ENCODE data around the gene CAMK1D.
"Not testable (repeated sequence)": the region's sequence is repeated elsewhere in the genome, so short reads cannot be mapped to it uniquely, and the experiment has no call there.

CAMK1D gene

DNA sequence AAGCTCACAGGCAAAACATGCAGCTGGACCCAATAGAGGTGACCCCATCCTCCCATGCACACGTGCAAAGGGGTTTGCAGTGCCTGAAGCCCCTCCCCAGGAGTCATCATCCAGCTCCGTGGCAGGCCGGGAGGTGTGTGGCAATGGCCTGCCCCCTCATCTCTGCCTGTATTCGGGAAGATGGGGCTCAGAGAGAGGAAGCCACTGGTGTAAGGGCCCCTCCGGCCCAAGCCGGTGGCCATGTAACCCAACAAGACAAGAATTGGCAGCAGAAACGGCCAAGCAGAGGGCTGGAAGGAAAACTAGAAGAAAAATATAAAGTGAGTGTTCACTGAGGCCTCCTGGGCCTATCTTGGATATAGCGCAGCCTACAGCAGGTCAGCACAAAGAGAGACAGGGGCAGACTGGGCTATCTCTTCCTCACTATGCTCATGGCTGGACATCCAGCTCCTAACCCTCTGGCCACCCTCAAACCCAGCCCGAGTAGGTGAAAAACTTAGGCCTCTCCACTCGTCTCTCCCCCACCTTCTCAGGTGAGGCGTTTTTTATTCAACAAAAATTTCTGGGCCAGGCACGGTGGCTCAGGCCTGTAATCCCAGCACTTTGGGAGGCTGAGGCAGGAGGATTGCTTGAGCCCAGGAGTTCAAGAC is 494.1 kb downstream of the CAMK1D start:
- DNase-seq, result no peak

GRCh38 chr10:12844811-12845483 is 495.6 kb downstream of the CAMK1D start:
- no peak for DNase-seq

- DNase-seq, result no peak
Measured at GRCh38 chr10:12846718-12847117, 497.4 kb downstream of the CAMK1D start.

- DNase-seq, result no peak
Measured at GRCh38 chr10:12847361-12847975, 498.1 kb downstream of the CAMK1D start.

- DNase-seq, result no peak
Measured at GRCh38 chr10:12848439-12849173, 499.3 kb downstream of the CAMK1D start.

GRCh38 chr10:12849319-12850181 is 500.2 kb downstream of the CAMK1D start:
- DNase-seq, result no peak

- DNase-seq, result no peak
Measured at GRCh38 chr10:12852687-12853086, 503.3 kb downstream of the CAMK1D start.

DNA sequence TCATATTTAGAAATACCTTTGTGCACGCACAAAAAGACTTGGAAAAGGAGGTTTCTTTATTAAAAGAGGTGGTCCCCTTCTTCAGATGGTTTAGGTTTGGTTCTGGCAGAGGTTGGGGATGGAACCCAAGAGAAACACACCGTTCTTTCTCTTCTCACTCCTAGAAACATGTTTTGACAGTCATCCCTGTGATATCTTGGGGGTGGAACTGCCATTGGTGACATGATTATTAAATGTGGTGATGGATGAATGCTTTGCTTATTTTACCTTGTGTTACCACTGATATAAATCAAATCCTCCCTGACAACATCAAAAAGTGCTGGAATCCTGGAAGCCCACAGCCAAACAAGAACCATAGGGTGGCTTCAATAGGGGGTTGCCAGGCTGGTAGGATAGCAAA is 505.6 kb downstream of the CAMK1D start:
- no peak for DNase-seq

- no peak for DNase-seq
Measured at GRCh38 chr10:12862459-12862858, 513.1 kb downstream of the CAMK1D start.

GRCh38 chr10:12865515-12865914 is 516.2 kb downstream of the CAMK1D start:
- DNase-seq, result not testable (repeated sequence)

GRCh38 chr10:12868229-12868628 is 518.9 kb downstream of the CAMK1D start:
- no peak for DNase-seq

DNA sequence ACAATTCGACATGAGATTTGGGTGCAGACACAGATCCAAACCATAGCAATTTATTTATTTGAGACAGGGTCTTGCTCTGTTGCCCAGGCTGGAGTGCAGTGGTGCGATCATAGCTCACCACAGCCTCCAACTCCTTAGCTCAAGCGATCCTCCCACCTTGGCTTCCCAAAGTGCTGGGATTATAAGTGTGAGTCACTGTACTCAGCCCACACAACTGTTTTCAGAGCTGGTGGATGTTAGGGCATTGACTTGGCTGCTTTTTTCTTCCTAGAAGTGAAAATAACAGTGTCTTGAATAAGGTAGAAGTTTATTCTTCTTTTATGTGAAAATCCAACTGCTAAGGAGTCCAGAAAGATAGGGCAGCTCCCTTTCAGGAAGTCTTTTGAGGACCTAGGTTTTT is 520.1 kb downstream of the CAMK1D start:
- DNase-seq, result no peak

- no peak for DNase-seq
Measured at GRCh38 chr10:12872577-12872976, 523.2 kb downstream of the CAMK1D start.

DNA sequence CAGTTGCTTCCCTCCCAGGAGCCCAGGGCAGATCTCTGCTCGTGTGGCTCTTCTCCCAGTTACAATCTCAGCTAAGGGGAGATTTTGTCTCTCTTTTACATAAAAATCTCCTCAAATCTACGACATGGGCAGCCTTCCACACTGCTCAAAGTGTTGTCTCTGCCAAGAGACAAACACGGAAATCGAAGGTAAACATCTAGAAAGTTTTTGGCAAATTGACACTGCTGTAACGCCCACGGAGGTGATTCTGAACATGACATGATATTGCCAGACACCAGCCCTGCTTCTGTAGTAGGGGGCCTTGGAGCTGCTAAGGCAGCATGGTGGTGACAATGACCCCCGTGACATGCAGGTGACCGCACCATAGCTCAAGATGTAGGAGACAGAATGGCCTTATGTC is 523.8 kb downstream of the CAMK1D start:
- DNase-seq, result no peak

- no peak for DNase-seq
Measured at GRCh38 chr10:12874501-12874900, 525.2 kb downstream of the CAMK1D start.

- DNase-seq, result no peak
Measured at GRCh38 chr10:12875100-12875499, 525.8 kb downstream of the CAMK1D start.

DNA sequence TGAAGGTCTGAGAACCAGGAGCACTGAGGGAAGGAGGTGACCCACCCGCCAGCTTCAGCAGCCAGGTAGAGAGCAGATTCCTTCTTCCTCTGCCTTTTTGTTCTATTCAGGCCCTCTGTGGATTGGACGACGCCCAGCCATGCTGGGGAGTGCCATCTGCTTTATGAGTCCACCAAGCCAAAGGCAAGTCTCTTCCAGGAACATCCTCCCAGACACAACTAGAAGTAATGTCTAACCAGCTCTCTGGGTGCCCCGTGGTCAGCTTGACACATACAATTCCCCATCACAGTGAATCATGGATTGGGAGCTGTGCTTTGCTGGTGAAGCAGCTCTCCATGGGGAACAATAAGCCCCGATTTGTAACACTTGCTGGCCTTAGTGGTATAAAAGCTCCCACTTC is 526.9 kb downstream of the CAMK1D start:
- no peak for DNase-seq

DNA sequence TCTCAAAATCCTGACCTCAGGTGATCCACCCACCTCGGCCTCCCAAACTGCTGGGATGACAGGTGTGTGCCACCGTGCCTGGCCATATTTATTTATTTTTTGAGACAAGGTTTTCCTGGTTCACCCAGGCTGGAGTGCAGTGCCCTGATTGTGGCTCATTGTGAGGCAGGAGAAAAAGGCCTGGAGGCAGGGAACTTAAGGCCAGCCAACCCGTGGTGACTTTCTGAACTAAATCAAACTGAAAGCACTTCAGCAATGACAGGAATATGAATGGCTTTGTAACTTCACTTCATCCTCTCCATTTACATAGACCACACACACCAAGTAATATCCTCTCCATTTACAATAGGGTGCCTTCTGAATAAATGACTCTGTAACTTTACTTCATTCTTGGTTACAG is 527.8 kb downstream of the CAMK1D start:
- DNase-seq, result no peak

- no peak for DNase-seq
Measured at GRCh38 chr10:12880423-12880822, 531.1 kb downstream of the CAMK1D start.

DNA sequence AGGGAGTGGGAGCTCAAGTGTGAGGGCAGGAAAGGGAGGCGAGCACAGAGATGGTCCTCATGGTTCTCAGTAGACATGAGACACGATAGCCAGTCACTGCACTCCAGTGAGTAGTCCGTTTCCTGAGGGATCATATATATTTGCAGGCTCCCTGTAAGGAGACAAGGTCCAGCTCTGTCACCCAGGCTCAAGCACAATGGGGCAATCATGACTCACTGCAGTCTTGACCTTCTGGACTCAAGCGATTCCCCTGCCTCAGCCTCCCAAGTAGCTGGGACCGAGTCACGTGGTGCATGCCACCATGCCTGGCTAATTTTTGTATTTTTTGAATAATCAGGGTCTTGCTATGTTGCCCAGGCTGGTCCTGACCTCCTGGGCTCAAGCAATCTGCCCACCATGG is 535.5 kb downstream of the CAMK1D start:
- no peak for DNase-seq
